SK-N-SH (cell line): ENCODE measurements around the gene MCC. TPM values are rescaled to one million over a fixed set of nuclear protein-coding genes. Genes with fewer than 3 reads are reported as not detected.
A peak's percentile ranks its signal among the peaks of the same experiment; 100 is the strongest.

ENCODE experiments used
- CTCF ChIA-PET: fragments of 300-600, 350-600 bp; formaldehyde crosslinking; extraction: SDS; loops from one replicate; lab custom pipeline; 2021; lab: Yijun Ruan, JAX
- POLR2A ChIA-PET: fragments of 350-600 bp; sonication (Branson Sonifier 250); formaldehyde crosslinking; extraction: SDS; loops from one replicate; lab custom pipeline; 2020; ENCODE audit warnings: antibody characterized with exemption, inconsistent platforms; lab: Yijun Ruan, JAX
- DNase-seq: peaks from one replicate; pipeline ENCODE4 v3.0.0; 2012
- H2AFZ ChIP-seq: fragments of 200-600 bp; sonication (generic); 2 replicates; pipeline ENCODE4 v1.8.1; 2016; ENCODE audit warnings: antibody characterized with exemption, mild to moderate bottlenecking, low read depth
- H3F3A ChIP-seq: fragments of 200-600 bp; sonication (generic); replicated peaks from 2 replicates; pipeline ENCODE3; 2016; ENCODE audit warnings: antibody characterized with exemption, mild to moderate bottlenecking; ENCODE audit not compliant: insufficient read depth
- H3K27ac ChIP-seq, 2 experiments: fragments of 200-500 bp in 1 of 2; fragments of 200-600 bp in 1 of 2; sonication (Bioruptor generic) in 1 of 2; sonication (generic), shearing (Covaris generic) in 1 of 2; 2 replicates each; pipeline versions ENCODE4 v1.5.1 to v1.6.1; 2014 to 2016; ENCODE audit warnings: low read depth in 2 of 2, inconsistent platforms in 1 of 2, low read length in 1 of 2, mild to moderate bottlenecking in 1 of 2, mixed read lengths in 1 of 2
- H3K27me3 ChIP-seq: fragments of 200-600 bp; sonication (generic), shearing (Covaris generic); 2 replicates; pipeline ENCODE4 v1.6.1; 2016; ENCODE audit warnings: mixed run types; ENCODE audit not compliant: insufficient read depth
- H3K36me3 ChIP-seq, 2 experiments: fragments of 200-500 bp in 1 of 2; fragments of 200-600 bp in 1 of 2; sonication (Bioruptor generic) in 1 of 2; sonication (generic) in 1 of 2; replicated peaks in 1 of 2; 2 replicates each; pipeline versions ENCODE3 to v1.5.1; 2014 to 2016; ENCODE audit warnings: low read length in 1 of 2, mild to moderate bottlenecking in 1 of 2; ENCODE audit not compliant: insufficient read depth in 2 of 2, control insufficient read depth in 1 of 2
- H3K4me1 ChIP-seq, 2 experiments: fragments of 200-500 bp in 1 of 2; fragments of 200-600 bp in 1 of 2; sonication (Bioruptor generic) in 1 of 2; sonication (generic), shearing (Covaris generic) in 1 of 2; 2 replicates each; pipeline versions ENCODE4 v1.5.1 to v1.6.1; 2014 to 2016; ENCODE audit warnings: low read depth in 1 of 2, low read length in 1 of 2, mixed run types in 1 of 2; ENCODE audit not compliant: insufficient read depth in 2 of 2, control insufficient read depth in 1 of 2
- H3K4me2 ChIP-seq: fragments of 200-600 bp; sonication (generic), shearing (Covaris generic); 2 replicates; pipeline ENCODE4 v1.6.1; 2017; ENCODE audit warnings: mixed run types
- H3K4me3 ChIP-seq, 2 experiments: fragments of 200-500 bp in 1 of 2; fragments of 200-600 bp in 1 of 2; sonication (Bioruptor generic) in 1 of 2; sonication (generic), shearing (Covaris generic) in 1 of 2; 2 replicates each; pipeline versions ENCODE4 v1.5.1 to v1.8.1; 2014 to 2016; ENCODE audit warnings: low read depth in 2 of 2, inconsistent platforms in 1 of 2, low read length in 1 of 2, mild to moderate bottlenecking in 1 of 2, mixed read lengths in 1 of 2, moderate library complexity in 1 of 2
- H3K79me2 ChIP-seq: fragments of 200-600 bp; sonication (generic); 2 replicates; pipeline ENCODE4 v1.8.1; 2017; ENCODE audit warnings: mild to moderate bottlenecking; ENCODE audit not compliant: insufficient read depth
- H3K9ac ChIP-seq: fragments of 200-600 bp; sonication (generic); 2 replicates; pipeline ENCODE4 v1.6.1; 2017; ENCODE audit warnings: mixed run types
- H3K9me2 ChIP-seq: fragments of 200-600 bp; sonication (generic); 2 replicates; pipeline ENCODE4 v1.6.1; 2017; ENCODE audit warnings: mixed run types
- H3K9me3 ChIP-seq: fragments of 200-600 bp; sonication (generic); 2 replicates; pipeline ENCODE4 v1.6.1; 2017; ENCODE audit warnings: mixed run types, mild to moderate bottlenecking, moderate library complexity
- H4K20me1 ChIP-seq: fragments of 200-600 bp; sonication (generic); 2 replicates; pipeline ENCODE4 v1.6.1; 2017; ENCODE audit warnings: mild to moderate bottlenecking, mixed run types; ENCODE audit not compliant: insufficient read depth
- CHD2 ChIP-seq: fragments of 150-350 bp; IDR thresholded peaks from 2 replicates; pipeline ENCODE4 v1.6.1; 2018; ENCODE audit warnings: low read length; ENCODE audit not compliant: partially characterized antibody
- ELF1 ChIP-seq: IDR thresholded peaks from 2 replicates; pipeline ENCODE4 v1.4.0; 2012
- EP300 ChIP-seq, 2 experiments: IDR thresholded peaks; 2 replicates each; pipeline versions ENCODE4 v1.4.0 to v1.6.1; 2012; ENCODE audit warnings: borderline replicate concordance in 1 of 2, low read depth in 1 of 2, low read length in 1 of 2
- EZH2phosphoT487 ChIP-seq: fragments of 200-600 bp; sonication (generic); IDR thresholded peaks from 2 replicates; pipeline ENCODE4 v1.6.1; 2017; ENCODE audit warnings: low read depth, mixed run types, mild to moderate bottlenecking, antibody characterized with exemption, moderate library complexity, borderline replicate concordance
- FOXJ3 ChIP-seq: sonication (generic); formaldehyde crosslinking; IDR thresholded peaks from 2 replicates; pipeline ENCODE4 v1.5.1; 2020; ENCODE audit warnings: mild to moderate bottlenecking, missing genetic modification reagents
- FOXM1 ChIP-seq: IDR thresholded peaks from 2 replicates; pipeline ENCODE4 v1.4.0; 2012; ENCODE audit warnings: low read depth, mild to moderate bottlenecking
- GABPA ChIP-seq: IDR thresholded peaks from 2 replicates; pipeline ENCODE4 v1.4.0; 2012; ENCODE audit warnings: low read depth, mild to moderate bottlenecking
- GATA2 ChIP-seq: sonication (generic); formaldehyde crosslinking; IDR thresholded peaks from 2 replicates; pipeline ENCODE4 v1.5.0; 2020; ENCODE audit warnings: mild to moderate bottlenecking, missing genetic modification reagents
- JUND ChIP-seq: IDR thresholded peaks from 2 replicates; pipeline ENCODE4 v1.4.0; 2012
- MXI1 ChIP-seq: IDR thresholded peaks from 2 replicates; pipeline ENCODE4 v1.6.1; 2012; ENCODE audit warnings: mild to moderate bottlenecking, low read depth, low read length, improper control_type of control experiment
- NFIC ChIP-seq: IDR thresholded peaks from 2 replicates; pipeline ENCODE4 v1.4.0; 2012; ENCODE audit warnings: borderline replicate concordance
- NRF1 ChIP-seq: IDR thresholded peaks from 2 replicates; pipeline ENCODE4 v1.6.1; 2012; ENCODE audit warnings: low read depth, mild to moderate bottlenecking, low read length
- RAD21 ChIP-seq: IDR thresholded peaks from 2 replicates; pipeline ENCODE4 v1.6.1; 2012; ENCODE audit warnings: mild to moderate bottlenecking, low read length
- RCOR1 ChIP-seq: fragments of 150-350 bp; IDR thresholded peaks from 2 replicates; pipeline ENCODE4 v1.6.1; 2017; ENCODE audit warnings: antibody characterized with exemption, low read length
- RFX5 ChIP-seq: IDR thresholded peaks from 2 replicates; pipeline ENCODE4 v1.6.1; 2012; ENCODE audit warnings: mild to moderate bottlenecking, improper control_type of control experiment, low read length
- RXRA ChIP-seq: IDR thresholded peaks from 2 replicates; pipeline ENCODE4 v1.4.0; 2012; ENCODE audit warnings: low read depth, mild to moderate bottlenecking, borderline replicate concordance
- SIN3A ChIP-seq: IDR thresholded peaks from 2 replicates; pipeline ENCODE4 v1.6.1; 2012; ENCODE audit warnings: low read depth, mild to moderate bottlenecking, low read length, moderate library complexity, borderline replicate concordance
- TAF1 ChIP-seq: IDR thresholded peaks from 2 replicates; pipeline ENCODE4 v1.6.1; 2012; ENCODE audit warnings: low read depth, mild to moderate bottlenecking, low read length, moderate library complexity, borderline replicate concordance
- TCF12 ChIP-seq: IDR thresholded peaks from 2 replicates; pipeline ENCODE4 v1.4.0; 2012
- TEAD4 ChIP-seq: IDR thresholded peaks from 2 replicates; pipeline ENCODE4 v1.4.0; 2012; ENCODE audit warnings: mild to moderate bottlenecking, borderline replicate concordance; ENCODE audit not compliant: insufficient read depth
- YY1 ChIP-seq: IDR thresholded peaks from 2 replicates; pipeline ENCODE4 v1.4.0; 2012; ENCODE audit warnings: low read depth, mild to moderate bottlenecking
- WGBS: methylation state at CpG from one replicate; pipeline ENCODE4 v1.1.6; 2017; ENCODE audit warnings: low lambda C conversion rate; 5-methylcytosine and 5-hydroxymethylcytosine counted together
- polyA plus RNA-seq, 3 experiments: library from polyadenylated mRNA; depleted of rRNA; stranded (reverse); fragments of >200 nt; gene quantifications; 2 replicates each; pipeline ENCODE4 v1.2.3, GENCODE V29; 2012
- TF ChIP-seq, protein P1 (sequence below): IDR thresholded peaks from 2 replicates; pipeline ENCODE4 v1.4.0; 2012; ENCODE audit warnings: low read depth
- TF ChIP-seq, protein P2 (sequence below): IDR thresholded peaks from 2 replicates; pipeline ENCODE4 v1.4.0; 2012; ENCODE audit warnings: low read depth, borderline replicate concordance
- TF ChIP-seq, protein P3 (sequence below): fragments of 150-350 bp; IDR thresholded peaks from 2 replicates; pipeline ENCODE4 v1.6.1; 2017; ENCODE audit warnings: antibody characterized with exemption, low read length, low read depth, borderline replicate concordance
- TF ChIP-seq, protein P4 (sequence below): fragments of 150-350 bp; IDR thresholded peaks from 2 replicates; pipeline ENCODE4 v1.6.1; 2016; ENCODE audit warnings: mild to moderate bottlenecking, low read depth, low read length

The MCC gene
- 2.6 and 3.6 TPM in 2 replicates for polyA plus RNA-seq (2012; rRNA removed)
- 3.0 and 3.3 TPM in 2 replicates for polyA plus RNA-seq (2012; cell fraction: cytosol; rRNA removed)
- polyA plus RNA-seq (2012; cell fraction: nucleus; rRNA removed): 3.7 and 5.1 TPM in 2 replicates

DNA sequence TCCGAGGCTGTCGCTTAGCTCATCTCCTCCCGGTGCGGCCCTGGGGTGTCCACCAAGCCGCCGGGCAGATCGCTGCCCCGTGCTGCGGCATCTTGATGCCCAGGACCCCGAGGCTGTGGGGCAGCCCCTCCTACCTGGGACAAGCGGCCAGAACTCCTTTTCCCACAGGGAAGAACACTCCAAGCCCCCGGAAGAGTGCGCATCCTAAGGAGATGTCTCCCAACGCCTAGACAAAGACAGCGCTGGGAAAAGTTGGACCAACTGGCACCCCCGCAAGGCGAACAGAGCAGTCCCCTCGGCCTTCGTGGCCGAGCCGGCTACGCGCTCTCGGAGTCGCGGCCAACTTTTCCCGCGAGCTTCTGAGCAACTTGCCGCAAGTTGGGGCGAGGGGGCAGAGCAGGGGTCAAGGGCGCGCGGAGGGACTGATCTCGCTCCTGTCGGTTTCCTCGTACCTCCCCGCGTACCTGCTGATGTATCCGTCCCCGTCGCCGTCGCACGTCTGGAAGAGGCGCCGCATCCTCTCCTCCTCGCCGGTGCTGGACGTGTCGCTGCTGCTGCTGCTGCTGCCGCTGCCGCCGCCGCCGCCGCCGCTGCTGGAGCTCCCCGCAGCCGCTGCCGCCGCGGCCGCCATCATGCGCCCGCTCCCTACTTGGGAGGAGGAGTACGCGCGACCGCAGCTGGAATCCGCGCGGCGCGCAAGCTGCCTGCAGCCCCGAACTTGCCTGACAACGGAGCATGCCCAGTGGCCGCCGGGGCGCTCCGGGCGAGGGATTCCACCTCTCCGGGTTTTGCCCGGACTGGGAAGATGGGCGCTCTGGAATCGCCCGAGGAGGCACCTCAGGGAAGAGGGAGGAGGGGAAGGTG lies at the start of gene MCC:
Gene MCC, minus strand, starts transcription at position 673 of the 864 bp plus-strand sequence.
- H3K4me2 ChIP-seq: peak within 1 kb of the TSS; percentile 83
- peaks cover 11% of the 10 kb centered on the region; the same call in 1 of the 2 replicates for H3K27me3 ChIP-seq
- peak within 1 kb of the TSS; percentile 98 for H2AFZ ChIP-seq
- POLR2A ChIA-PET: no interaction called here
- peaks cover 8% of the 10 kb centered on the region for H3F3A ChIP-seq
- CTCF ChIA-PET: interaction anchor here (0.7 to 2.7 kb wide), 11 partner anchors 9 to 492 kb away, joined by 3 to 13 read pairs (median 4); no protein-coding TSS in a partner anchor
- H3K4me1 ChIP-seq: peaks cover 5 to 10% of the 10 kb centered on the region in 2 experiments; a peak in 3 of 4 replicates
- peak within 1 kb of the TSS; percentile 55; the same call in 1 of the 2 replicates for H3K9ac ChIP-seq
- no peaks in the 10 kb centered on the region for H4K20me1 ChIP-seq
- 0% methylated on average over 20 of the region's 86 CpGs for WGBS
- DNase-seq: peak; percentile 92
- H3K9me3 ChIP-seq: peaks cover 8% of the 10 kb centered on the region; the same call in 1 of the 2 replicates
- no peaks in the 10 kb centered on the region for H3K79me2 ChIP-seq
- no peaks in the 10 kb centered on the region for H3K36me3 ChIP-seq
- peak within 1 kb of the TSS; percentile 84 to 85 for H3K4me3 ChIP-seq
- peak within 1 kb of the TSS; percentile 65 to 78; a peak in 3 of 4 replicates for H3K27ac ChIP-seq
- no peaks in the 10 kb centered on the region for H3K9me2 ChIP-seq
- TF ChIP-seq EP300 (IDR thresholded peaks at IDR 0.05; ENCODE audit: borderline replicate concordance in 1 of 2, low read depth in 1 of 2, low read length in 1 of 2) (peak in 1 of 2 experiments; percentile 17; a peak in 1 of 4 replicates), RFX5 (peak; percentile 19; the same call in 1 of the 2 replicates), NFIC (no peak; the same call in 1 of the 2 replicates), TCF12 (peak; percentile 44; the same call in 1 of the 2 replicates), YY1 (peak; percentile 76), RAD21 (no peak), FOXM1 (no peak), EZH2phosphoT487 (no peak), CHD2 (peak; percentile 51), GATA2 (no peak), TEAD4 (peak; percentile 79), TAF1 (0 out of 2 replicates have a peak, but pooled peaks have one; percentile 71), GABPA (no peak), NRF1 (peak; percentile 59), SIN3A (peak; percentile 62; the same call in 1 of the 2 replicates), FOXJ3 (CRISPR knock-in tag) (no peak), MXI1 (peak; percentile 32; the same call in 1 of the 2 replicates), ELF1 (no peak), RXRA (no peak), JUND (peak; percentile 27; the same call in 1 of the 2 replicates), RCOR1 (peak; percentile 37; the same call in 1 of the 2 replicates)
- TF ChIP-seq, protein P1, sequence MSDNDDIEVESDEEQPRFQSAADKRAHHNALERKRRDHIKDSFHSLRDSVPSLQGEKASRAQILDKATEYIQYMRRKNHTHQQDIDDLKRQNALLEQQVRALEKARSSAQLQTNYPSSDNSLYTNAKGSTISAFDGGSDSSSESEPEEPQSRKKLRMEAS: peak; percentile 46; the same call in 1 of the 2 replicates
- TF ChIP-seq, protein P2, sequence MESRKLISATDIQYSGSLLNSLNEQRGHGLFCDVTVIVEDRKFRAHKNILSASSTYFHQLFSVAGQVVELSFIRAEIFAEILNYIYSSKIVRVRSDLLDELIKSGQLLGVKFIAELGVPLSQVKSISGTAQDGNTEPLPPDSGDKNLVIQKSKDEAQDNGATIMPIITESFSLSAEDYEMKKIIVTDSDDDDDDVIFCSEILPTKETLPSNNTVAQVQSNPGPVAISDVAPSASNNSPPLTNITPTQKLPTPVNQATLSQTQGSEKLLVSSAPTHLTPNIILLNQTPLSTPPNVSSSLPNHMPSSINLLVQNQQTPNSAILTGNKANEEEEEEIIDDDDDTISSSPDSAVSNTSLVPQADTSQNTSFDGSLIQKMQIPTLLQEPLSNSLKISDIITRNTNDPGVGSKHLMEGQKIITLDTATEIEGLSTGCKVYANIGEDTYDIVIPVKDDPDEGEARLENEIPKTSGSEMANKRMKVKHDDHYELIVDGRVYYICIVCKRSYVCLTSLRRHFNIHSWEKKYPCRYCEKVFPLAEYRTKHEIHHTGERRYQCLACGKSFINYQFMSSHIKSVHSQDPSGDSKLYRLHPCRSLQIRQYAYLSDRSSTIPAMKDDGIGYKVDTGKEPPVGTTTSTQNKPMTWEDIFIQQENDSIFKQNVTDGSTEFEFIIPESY: no peak
- TF ChIP-seq, protein P3, sequence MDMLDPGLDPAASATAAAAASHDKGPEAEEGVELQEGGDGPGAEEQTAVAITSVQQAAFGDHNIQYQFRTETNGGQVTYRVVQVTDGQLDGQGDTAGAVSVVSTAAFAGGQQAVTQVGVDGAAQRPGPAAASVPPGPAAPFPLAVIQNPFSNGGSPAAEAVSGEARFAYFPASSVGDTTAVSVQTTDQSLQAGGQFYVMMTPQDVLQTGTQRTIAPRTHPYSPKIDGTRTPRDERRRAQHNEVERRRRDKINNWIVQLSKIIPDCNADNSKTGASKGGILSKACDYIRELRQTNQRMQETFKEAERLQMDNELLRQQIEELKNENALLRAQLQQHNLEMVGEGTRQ: no peak
- TF ChIP-seq, protein P4, sequence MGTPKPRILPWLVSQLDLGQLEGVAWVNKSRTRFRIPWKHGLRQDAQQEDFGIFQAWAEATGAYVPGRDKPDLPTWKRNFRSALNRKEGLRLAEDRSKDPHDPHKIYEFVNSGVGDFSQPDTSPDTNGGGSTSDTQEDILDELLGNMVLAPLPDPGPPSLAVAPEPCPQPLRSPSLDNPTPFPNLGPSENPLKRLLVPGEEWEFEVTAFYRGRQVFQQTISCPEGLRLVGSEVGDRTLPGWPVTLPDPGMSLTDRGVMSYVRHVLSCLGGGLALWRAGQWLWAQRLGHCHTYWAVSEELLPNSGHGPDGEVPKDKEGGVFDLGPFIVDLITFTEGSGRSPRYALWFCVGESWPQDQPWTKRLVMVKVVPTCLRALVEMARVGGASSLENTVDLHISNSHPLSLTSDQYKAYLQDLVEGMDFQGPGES: no peak
